Left kidney (tissue), 1 donor: ENCODE measurements around the gene ELK1. TPM values are rescaled to one million over a fixed set of nuclear protein-coding genes. Genes with fewer than 3 reads are reported as not detected.

Experiments used
- polyA plus RNA-seq: library from polyadenylated mRNA; unstranded; fragments of 120-200 nt; gene quantifications from one replicate; pipeline ENCODE4 v1.2.1, GENCODE V29; 2013; ENCODE audit not compliant: insufficient read length

ELK1 gene
- polyA plus RNA-seq, 1 donor: 25.8 TPM

Other genes starting within 250 kb of the ELK1 start
- gene ZNF41, start 167.3 kb downstream of the ELK1 start, polyA plus RNA-seq: 15.4 TPM
- 59.5 TPM for gene ARAF, start 89.4 kb downstream of the ELK1 start, polyA plus RNA-seq
- 73.2 TPM for gene TIMP1, start 68.1 kb downstream of the ELK1 start, polyA plus RNA-seq
- gene SYN1, start 30.7 kb downstream of the ELK1 start, polyA plus RNA-seq: 6.5 TPM
- 0.85 TPM for gene CFP, start 20.6 kb downstream of the ELK1 start, polyA plus RNA-seq
- 105 TPM for gene UXT, start 8.6 kb upstream of the ELK1 start, polyA plus RNA-seq
- 8.9 TPM for gene ZNF81, start 186.3 kb upstream of the ELK1 start, polyA plus RNA-seq